ENCODE measurements around the gene CROCC2.

The CROCC2 gene

GRCh38 chr2:240875228-240876034, 30.7 kb upstream of the CROCC2 start:
- DNase-seq (ENCODE audit: low read depth in 2 of 2) = no peak

- DNase-seq (ENCODE audit: low read depth in 2 of 2) = no peak
Observed at GRCh38 chr2:240876035-240876474, 30.1 kb upstream of the CROCC2 start.

- DNase-seq (ENCODE audit: low read depth in 2 of 2) = no peak
Observed at GRCh38 chr2:240876475-240877251, 29.5 kb upstream of the CROCC2 start.

GRCh38 chr2:240877460-240878340, 28.4 kb upstream of the CROCC2 start:
- DNase-seq (ENCODE audit: low read depth in 2 of 2) = no peak

GRCh38 chr2:240878341-240878936, 27.7 kb upstream of the CROCC2 start:
- no peak for DNase-seq (ENCODE audit: low read depth in 2 of 2)

GRCh38 chr2:240879105-240879504, 27.0 kb upstream of the CROCC2 start:
- DNase-seq (ENCODE audit: low read depth in 2 of 2) = no peak

- no peak for DNase-seq (ENCODE audit: low read depth in 2 of 2)
Observed at GRCh38 chr2:240881913-240882312, 24.2 kb upstream of the CROCC2 start.

- no peak for DNase-seq (ENCODE audit: low read depth in 2 of 2)
Observed at GRCh38 chr2:240884221-240884620, 21.9 kb upstream of the CROCC2 start.

- no peak for DNase-seq (ENCODE audit: low read depth in 2 of 2)
Observed at GRCh38 chr2:240884745-240885144, 21.4 kb upstream of the CROCC2 start.

GRCh38 chr2:240885566-240885965, 20.6 kb upstream of the CROCC2 start:
- DNase-seq (ENCODE audit: low read depth in 2 of 2) = no peak

GRCh38 chr2:240886023-240886565, 20.0 kb upstream of the CROCC2 start:
- no peak for DNase-seq (ENCODE audit: low read depth in 2 of 2)

GRCh38 chr2:240886678-240887609, 19.2 kb upstream of the CROCC2 start:
- DNase-seq (ENCODE audit: low read depth in 2 of 2) = no peak

- DNase-seq (ENCODE audit: low read depth in 2 of 2) = no peak
Observed at GRCh38 chr2:240887631-240888030, 18.5 kb upstream of the CROCC2 start.

GRCh38 chr2:240888130-240888889, 17.8 kb upstream of the CROCC2 start:
- no peak for DNase-seq (ENCODE audit: low read depth in 2 of 2)

- DNase-seq (ENCODE audit: low read depth in 2 of 2) = no peak
Observed at GRCh38 chr2:240888890-240889573, 17.1 kb upstream of the CROCC2 start.

GRCh38 chr2:240889601-240890560, 16.3 kb upstream of the CROCC2 start:
- DNase-seq (ENCODE audit: low read depth in 2 of 2) = no peak

GRCh38 chr2:240890691-240891090, 15.4 kb upstream of the CROCC2 start:
- no peak for DNase-seq (ENCODE audit: low read depth in 2 of 2)

Data from stimulated activated CD4-positive, alpha-beta T cell treated with anti-CD3 and anti-CD28 coated beads, Interleukin-1b, Interleukin-23, amount 100 ng/mL, for 1 hour (primary cell).